RWPE1 (cell line): ENCODE data around the gene PRKN.
"Not testable (repeated sequence)": the region's sequence is repeated elsewhere in the genome, so short reads cannot be mapped to it uniquely, and the experiment has no call there.

ENCODE experiments used
- CTCF ChIA-PET: fragments of 350-600 bp; sonication (Branson Sonifier 250); formaldehyde crosslinking; extraction: SDS; loops from one replicate; lab custom pipeline; 2021; lab: Yijun Ruan, JAX
- POLR2A ChIA-PET: fragments of 400-600 bp; formaldehyde crosslinking; extraction: SDS; loops from one replicate; lab custom pipeline; 2020; ENCODE audit warnings: antibody characterized with exemption; ENCODE audit not compliant: low non-redundant PET; lab: Yijun Ruan, JAX
- DNase-seq: peaks from one replicate; pipeline ENCODE4 v3.0.0; 2012; ENCODE audit warnings: low spot score
- H3K27ac ChIP-seq: fragments of 450-650 bp; 2 replicates; pipeline ENCODE4 v1.5.1; 2017
- CTCF ChIP-seq: fragments of 450-650 bp; conservative IDR thresholded peaks from 2 replicates; pipeline ENCODE4 v1.5.1; 2017; ENCODE audit warnings: low read depth, mild to moderate bottlenecking

PRKN gene

GRCh38 chr6:162680367-162680766 is 47.2 kb downstream of the PRKN start:
- ChIA-PET CTCF (no interaction called here), POLR2A (no interaction called here)
- H3K27ac ChIP-seq: no peak overlapping the region
- DNase-seq: no peak
- TF ChIP-seq CTCF: no peak

GRCh38 chr6:162679681-162680080 is 47.9 kb downstream of the PRKN start:
- POLR2A ChIA-PET: no interaction called here

GRCh38 chr6:162678896-162679295 is 48.7 kb downstream of the PRKN start:
- POLR2A ChIA-PET, H3K27ac ChIP-seq, DNase-seq, CTCF ChIA-PET: not testable (repeated sequence)

More at GRCh38 chr6:162679681-162680080, 47.9 kb downstream of the PRKN start:
- no peak for DNase-seq
- CTCF ChIA-PET: no interaction called here
- TF ChIP-seq CTCF: no peak
- H3K27ac ChIP-seq: no peak overlapping the region

GRCh38 chr6:162675503-162675902 is 52.1 kb downstream of the PRKN start:
- POLR2A ChIA-PET: no interaction called here
- no peak for TF ChIP-seq CTCF
- CTCF ChIA-PET: no interaction called here
- no peak for DNase-seq
- no peak overlapping the region for H3K27ac ChIP-seq

- no peak for TF ChIP-seq CTCF
- no peak for DNase-seq
- no peak overlapping the region for H3K27ac ChIP-seq
- POLR2A ChIA-PET: no interaction called here
- CTCF ChIA-PET: no interaction called here
These were observed 53.1 kb downstream of the PRKN start for GRCh38 chr6:162674452-162674851.

- POLR2A ChIA-PET: no interaction called here
- TF ChIP-seq CTCF: no peak
- H3K27ac ChIP-seq: no peak overlapping the region
- DNase-seq: no peak
- CTCF ChIA-PET: no interaction called here
These were observed 55.9 kb downstream of the PRKN start for GRCh38 chr6:162671580-162672165.

- ChIA-PET CTCF (no interaction called here), POLR2A (no interaction called here)
- no peak for TF ChIP-seq CTCF
- H3K27ac ChIP-seq: no peak overlapping the region
- no peak for DNase-seq
These were observed 57.2 kb downstream of the PRKN start for GRCh38 chr6:162670345-162670744.
